Measurements from ENCODE around the gene CEP192. TPM values are rescaled to one million over a fixed set of nuclear protein-coding genes. Genes with fewer than 3 reads are reported as not detected.
A peak's percentile ranks its signal among the peaks of the same experiment; 100 is the strongest.

Gene CEP192
- total RNA-seq, 2 donors from 2014 or later: 26.4 to 35.6 TPM

- no peak for DNase-seq
- Mint-ChIP-seq H3K27me3 (ENCODE audit: insufficient read depth) (peaks cover 14% of the 10 kb centered on the region), H3K4me1 (no peaks in the 10 kb centered on the region), H3K4me3 (no peak overlapping the region), H3K36me3 (ENCODE audit: low read depth) (peaks cover 3% of the 10 kb centered on the region), H3K27ac (no peak overlapping the region), H3K9me3 (peaks cover 30% of the 10 kb centered on the region)
- Histone ChIP-seq H3K36me3 (ENCODE audit: control insufficient read depth, insufficient read depth, low read length) (no peaks in the 10 kb centered on the region), H3K9ac (ENCODE audit: extremely low read depth, low read length, poor library complexity, severe bottlenecking) (no peak overlapping the region), H3K4me1 (ENCODE audit: control insufficient read depth, insufficient read depth, low read length) (no peaks in the 10 kb centered on the region), H3K27me3 (ENCODE audit: control insufficient read depth, insufficient read depth, low read length, poor library complexity, severe bottlenecking) (no peaks in the 10 kb centered on the region), H3K9me3 (ENCODE audit: control insufficient read depth, low read length) (peaks cover 43% of the 10 kb centered on the region), H3K4me3 (ENCODE audit: low read length) (peak overlapping the region; percentile 26), H3K27ac (ENCODE audit: low read depth, low read length) (no peak overlapping the region)
- 100% methylated on average over 1 of the region's 1 CpG; no CpG with 5 or more reads in 1 of the 2 experiments for WGBS, 2 experiments (ENCODE audit: insufficient coverage in 1 of 2, insufficient read length in 1 of 2)
- no peak for TF ChIP-seq CTCF (conservative IDR thresholded peaks at IDR 0.05)
Observed at GRCh38 chr18:13158428-13158827, 167.3 kb downstream of the CEP192 start.

- Histone ChIP-seq H3K4me3 (ENCODE audit: low read length) (no peak overlapping the region), H3K9me3 (ENCODE audit: control insufficient read depth, low read length) (peaks cover 43% of the 10 kb centered on the region), H3K4me1 (ENCODE audit: control insufficient read depth, insufficient read depth, low read length) (no peaks in the 10 kb centered on the region), H3K27ac (ENCODE audit: low read depth, low read length) (no peak overlapping the region), H3K36me3 (ENCODE audit: control insufficient read depth, insufficient read depth, low read length) (no peaks in the 10 kb centered on the region), H3K27me3 (ENCODE audit: control insufficient read depth, insufficient read depth, low read length, poor library complexity, severe bottlenecking) (no peaks in the 10 kb centered on the region), H3K9ac (ENCODE audit: extremely low read depth, low read length, poor library complexity, severe bottlenecking) (no peak overlapping the region)
- TF ChIP-seq CTCF (conservative IDR thresholded peaks at IDR 0.05): peak; percentile 88
- 53 to 58% methylated on average over 3 to 5 of the region's 5 CpGs for WGBS, 2 experiments (ENCODE audit: insufficient coverage in 1 of 2, insufficient read length in 1 of 2)
- peaks cover 14% of the 10 kb centered on the region for H3K27me3 Mint-ChIP-seq (ENCODE audit: insufficient read depth)
- DNase-seq: peak; percentile 66
- peaks cover 6% of the 10 kb centered on the region for H3K36me3 Mint-ChIP-seq (ENCODE audit: low read depth)
- H3K4me1 Mint-ChIP-seq: no peaks in the 10 kb centered on the region
- no peak overlapping the region for H3K27ac Mint-ChIP-seq
- H3K9me3 Mint-ChIP-seq: peaks cover 28% of the 10 kb centered on the region
- H3K4me3 Mint-ChIP-seq: no peak overlapping the region
Observed at GRCh38 chr18:13159579-13159978, 168.4 kb downstream of the CEP192 start.

- Mint-ChIP-seq H3K27ac (no peak overlapping the region), H3K36me3 (ENCODE audit: low read depth) (peaks cover 6% of the 10 kb centered on the region), H3K27me3 (ENCODE audit: insufficient read depth) (peaks cover 13% of the 10 kb centered on the region), H3K9me3 (peaks cover 28% of the 10 kb centered on the region), H3K4me1 (peaks cover 15% of the 10 kb centered on the region), H3K4me3 (no peak overlapping the region)
- TF ChIP-seq CTCF (conservative IDR thresholded peaks at IDR 0.05): no peak
- Histone ChIP-seq H3K27me3 (ENCODE audit: control insufficient read depth, insufficient read depth, low read length, poor library complexity, severe bottlenecking) (no peaks in the 10 kb centered on the region), H3K27ac (ENCODE audit: low read depth, low read length) (no peak overlapping the region), H3K4me1 (ENCODE audit: control insufficient read depth, insufficient read depth, low read length) (peaks cover 7% of the 10 kb centered on the region), H3K9me3 (ENCODE audit: control insufficient read depth, low read length) (peaks cover 27% of the 10 kb centered on the region), H3K9ac (ENCODE audit: extremely low read depth, low read length, poor library complexity, severe bottlenecking) (no peak overlapping the region), H3K36me3 (ENCODE audit: control insufficient read depth, insufficient read depth, low read length) (no peaks in the 10 kb centered on the region), H3K4me3 (ENCODE audit: low read length) (no peak overlapping the region)
- WGBS, 2 experiments (ENCODE audit: insufficient coverage in 1 of 2, insufficient read length in 1 of 2): 90 to 95% methylated on average over 14 to 16 of the region's 16 CpGs
- no peak for DNase-seq
Observed at GRCh38 chr18:13161276-13161899, 170.2 kb downstream of the CEP192 start.

Data from endodermal cell (in vitro differentiated cells).